GM21619 (cell line): ENCODE data around the gene HPSE2.
A peak's percentile ranks its signal among the peaks of the same experiment; 100 is the strongest.

Experiments used
- ATAC-seq: cut with Tn5 transposase; IDR thresholded peaks from one replicate; pipeline ENCODE4 v1.9.1; 2021; ENCODE audit not compliant: unreplicated experiment

The HPSE2 gene

GRCh38 chr10:98419469-98420261 is 816.0 kb downstream of the HPSE2 start:
- ATAC-seq, result no peak

- ATAC-seq, result no peak
Measured at GRCh38 chr10:98418665-98419468, 816.8 kb downstream of the HPSE2 start.

GRCh38 chr10:98417973-98418664 is 817.5 kb downstream of the HPSE2 start:
- ATAC-seq, result no peak

GRCh38 chr10:98417481-98417959 is 818.1 kb downstream of the HPSE2 start:
- no peak for ATAC-seq

- no peak for ATAC-seq
Measured at GRCh38 chr10:98416606-98417388, 818.9 kb downstream of the HPSE2 start.

GRCh38 chr10:98415731-98416119 is 819.9 kb downstream of the HPSE2 start:
- no peak for ATAC-seq

- ATAC-seq, result peak; percentile 49
Measured at GRCh38 chr10:98414932-98415730, 820.5 kb downstream of the HPSE2 start, which contains the start of gene PYROXD2. Gene PYROXD2 (minus strand): TSS chr10:98415182. CDS start chr10:98415135, 47 bp downstream.

- ATAC-seq, result no peak
Measured at GRCh38 chr10:98414578-98414931, 821.1 kb downstream of the HPSE2 start.

- no peak for ATAC-seq
Measured at GRCh38 chr10:98411768-98412167, 823.9 kb downstream of the HPSE2 start.

- no peak for ATAC-seq
Measured at GRCh38 chr10:98411166-98411565, 824.5 kb downstream of the HPSE2 start.

GRCh38 chr10:98410759-98411158 is 824.9 kb downstream of the HPSE2 start:
- ATAC-seq, result no peak

GRCh38 chr10:98410135-98410743 is 825.4 kb downstream of the HPSE2 start:
- ATAC-seq, result no peak

GRCh38 chr10:98408799-98409198 is 826.9 kb downstream of the HPSE2 start:
- ATAC-seq, result no peak

GRCh38 chr10:98407744-98408241 is 827.9 kb downstream of the HPSE2 start:
- no peak for ATAC-seq
